GM15510 (cell line): ENCODE results near the gene TMEM198.

ENCODE experiments used
- POLR2A ChIP-seq: IDR thresholded peaks from 3 replicates; pipeline ENCODE4 v1.6.1; 2011; ENCODE audit warnings: borderline replicate concordance; ENCODE audit not compliant: insufficient read length; ENCODE audit errors: extremely low read depth

Gene TMEM198

DNA sequence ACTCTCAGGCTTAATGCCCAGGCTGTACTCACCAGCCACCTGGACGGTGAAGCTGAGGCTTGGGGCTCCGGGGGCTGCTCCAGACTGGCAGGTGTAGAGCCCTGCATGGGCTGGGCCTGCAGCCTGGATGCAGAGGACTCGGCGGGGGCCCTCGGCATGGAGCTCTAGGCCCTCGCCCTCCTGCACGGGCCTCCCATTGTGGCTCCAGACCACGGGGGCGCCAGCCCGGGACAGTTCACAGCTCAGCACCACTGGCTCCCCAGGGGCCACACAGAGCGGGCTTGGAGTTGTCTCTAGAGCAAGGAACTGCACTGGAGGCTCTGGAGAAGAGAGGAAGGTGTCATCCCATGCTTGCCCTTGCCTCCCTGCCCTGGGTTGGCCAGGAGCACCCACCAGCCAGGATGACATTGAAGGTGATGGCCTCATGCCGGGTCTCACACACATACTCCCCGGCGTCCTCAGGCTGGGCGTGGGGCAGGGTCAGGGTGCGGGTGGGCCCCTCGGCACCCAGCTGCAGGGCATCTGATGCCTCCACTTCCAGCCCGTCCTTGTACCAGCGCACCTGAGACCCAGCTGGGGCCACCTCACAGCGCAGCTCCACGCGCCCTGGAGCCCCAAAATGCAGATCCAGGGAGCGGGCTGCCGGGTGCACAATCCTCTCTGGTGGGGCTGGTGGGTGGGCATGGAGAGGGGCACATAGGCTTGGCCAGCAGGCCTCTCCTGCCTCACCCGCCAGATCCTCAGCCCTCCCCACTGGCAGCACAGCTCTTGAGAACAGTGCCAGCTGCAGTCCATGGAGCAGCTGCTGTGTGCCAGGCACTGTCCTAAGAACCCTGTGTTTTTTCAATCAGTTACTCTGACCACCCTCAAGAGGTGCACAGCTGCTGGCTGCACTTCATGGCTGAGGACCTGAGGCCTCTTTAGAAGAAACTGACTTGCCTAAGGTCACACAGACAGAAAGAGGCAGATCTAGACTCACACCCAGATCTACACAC is 14.3 kb downstream of the TMEM198 start:
- no peak for TF ChIP-seq POLR2A

- no peak for TF ChIP-seq POLR2A
These were observed 15.5 kb downstream of the TMEM198 start for GRCh38 chr2:219559156-219559915.

DNA sequence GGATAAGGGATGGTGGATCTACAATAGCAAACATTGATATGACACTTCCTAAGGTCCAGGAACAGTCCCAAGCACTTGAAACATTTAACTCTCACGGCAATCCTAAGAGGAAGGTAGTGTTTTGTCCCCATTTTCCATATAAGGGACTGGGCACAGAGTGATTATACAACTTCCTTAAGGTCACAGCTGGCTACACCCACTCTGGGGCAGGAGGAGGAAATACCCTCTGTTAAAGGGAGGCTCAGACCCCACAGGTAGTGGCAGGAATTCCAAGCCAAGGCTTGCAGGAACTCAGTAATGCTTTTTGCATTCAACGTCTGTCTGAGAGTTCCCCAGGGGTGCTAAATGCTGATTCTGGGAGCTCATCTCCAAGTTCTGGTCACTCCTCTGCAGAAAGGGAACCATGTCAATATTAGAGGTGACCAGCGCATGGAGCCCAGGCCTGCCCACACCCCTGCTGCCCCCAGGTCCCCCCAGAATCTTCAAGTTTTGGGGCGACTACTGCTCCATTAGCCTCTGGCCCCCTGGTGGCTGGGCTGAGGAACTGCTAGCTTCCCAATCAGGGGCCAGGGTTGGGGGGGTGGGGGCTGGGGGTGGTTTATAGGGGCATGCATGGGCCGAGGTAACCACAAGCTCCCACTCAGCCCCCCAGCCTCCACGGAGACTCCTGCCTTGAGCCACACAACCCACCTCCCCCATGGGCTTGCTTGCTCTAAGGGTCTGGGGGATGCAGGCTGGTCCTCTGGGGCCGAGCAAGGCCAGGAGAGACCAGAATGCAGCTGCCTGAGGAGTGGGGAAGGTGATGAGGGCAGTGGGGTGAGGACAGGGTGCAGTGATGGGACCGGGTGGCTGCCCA is 16.4 kb downstream of the TMEM198 start:
- no peak for TF ChIP-seq POLR2A

DNA sequence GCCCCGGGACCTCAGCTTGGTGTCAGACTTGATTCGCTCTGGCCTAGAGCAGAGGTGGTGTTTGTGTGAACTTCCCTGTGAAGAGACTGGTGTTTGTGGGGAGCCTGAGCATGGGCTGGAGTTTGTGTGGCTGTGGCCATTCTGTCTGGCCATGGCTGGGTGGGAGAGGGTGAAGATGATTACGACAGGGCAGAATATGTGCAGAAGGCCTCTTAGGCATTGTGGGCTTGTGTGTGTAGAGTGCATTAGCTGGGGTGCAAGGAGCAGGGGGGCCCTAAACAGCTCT is 17.0 kb downstream of the TMEM198 start:
- no peak for TF ChIP-seq POLR2A

- TF ChIP-seq POLR2A, result no peak
These were observed 17.6 kb downstream of the TMEM198 start for GRCh38 chr2:219561179-219562048.

GRCh38 chr2:219562049-219563020 is 18.5 kb downstream of the TMEM198 start:
- no peak for TF ChIP-seq POLR2A

GRCh38 chr2:219563271-219563928 is 19.6 kb downstream of the TMEM198 start:
- TF ChIP-seq POLR2A, result no peak

- TF ChIP-seq POLR2A, result no peak
These were observed 21.6 kb downstream of the TMEM198 start for GRCh38 chr2:219565130-219566080.

DNA sequence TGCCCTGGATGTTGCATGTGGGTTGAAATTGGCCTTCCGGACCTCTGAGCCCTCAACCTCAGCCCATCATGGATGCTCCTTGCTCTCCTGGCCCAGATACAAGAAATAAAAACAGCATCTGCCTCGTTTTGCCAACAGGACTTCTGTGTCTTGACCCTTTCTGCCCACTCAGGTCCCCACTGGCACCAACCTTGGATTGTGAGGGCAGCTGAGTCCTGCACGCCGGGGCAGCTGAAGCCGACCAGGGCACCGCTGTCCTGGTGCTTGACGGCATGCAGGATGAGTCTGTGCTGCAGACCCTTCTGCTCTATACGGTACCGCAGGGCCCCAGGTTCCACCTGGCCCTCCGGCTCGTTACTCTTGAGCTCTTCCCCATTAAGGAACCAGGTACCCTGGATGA is 22.8 kb downstream of the TMEM198 start:
- no peak for TF ChIP-seq POLR2A

- TF ChIP-seq POLR2A, result no peak
These were observed 23.3 kb downstream of the TMEM198 start for GRCh38 chr2:219567131-219567530.

GRCh38 chr2:219567791-219568361 is 24.0 kb downstream of the TMEM198 start:
- no peak for TF ChIP-seq POLR2A
